Right renal cortex interstitium (tissue), 3 donors: ENCODE measurements around the gene SOX11. TPM values are rescaled to one million over a fixed set of nuclear protein-coding genes. Genes with fewer than 3 reads are reported as not detected.

Experiments
- DNase-seq, 3 donors: peaks; one replicate each; pipeline ENCODE4 v3.0.0-alpha.2; 2013; ENCODE audit warnings: low read depth in 3 of 3, low spot score in 2 of 3
- polyA plus RNA-seq, 3 donors: library from polyadenylated mRNA; unstranded; fragments of 120-200 nt; gene quantifications; one replicate each; pipeline ENCODE4 v1.2.1, GENCODE V29; 2013; ENCODE audit not compliant: insufficient read length in 3 of 3

The SOX11 gene
- polyA plus RNA-seq, 3 donors, result 16.7 to 17.2 (median 17.2) TPM

DNA sequence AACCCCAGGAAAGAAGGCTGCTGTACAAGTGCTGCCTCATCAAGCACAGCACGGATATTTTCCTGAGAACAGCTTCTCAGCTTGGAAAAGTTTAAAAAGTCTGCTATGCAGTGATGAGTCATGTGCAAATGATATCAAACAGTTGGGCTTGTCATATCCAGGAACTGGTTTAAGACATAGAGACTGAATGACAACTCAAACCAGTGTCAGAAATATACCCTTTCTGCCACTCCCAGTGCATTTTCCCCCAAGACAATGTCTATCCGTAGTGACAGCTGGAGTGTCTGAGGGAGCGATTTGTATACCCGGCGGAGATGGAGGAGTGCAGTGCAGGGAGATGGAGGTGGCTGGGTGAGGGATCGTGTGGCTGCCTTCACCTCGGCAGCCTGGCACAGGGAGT, 28.2 kb downstream of the SOX11 start:
- DNase-seq, result no peak

GRCh38 chr2:5722236-5722635, 30.1 kb downstream of the SOX11 start:
- DNase-seq, result no peak

- DNase-seq, result no peak
Observed at GRCh38 chr2:5723791-5724735, 31.9 kb downstream of the SOX11 start.

DNA sequence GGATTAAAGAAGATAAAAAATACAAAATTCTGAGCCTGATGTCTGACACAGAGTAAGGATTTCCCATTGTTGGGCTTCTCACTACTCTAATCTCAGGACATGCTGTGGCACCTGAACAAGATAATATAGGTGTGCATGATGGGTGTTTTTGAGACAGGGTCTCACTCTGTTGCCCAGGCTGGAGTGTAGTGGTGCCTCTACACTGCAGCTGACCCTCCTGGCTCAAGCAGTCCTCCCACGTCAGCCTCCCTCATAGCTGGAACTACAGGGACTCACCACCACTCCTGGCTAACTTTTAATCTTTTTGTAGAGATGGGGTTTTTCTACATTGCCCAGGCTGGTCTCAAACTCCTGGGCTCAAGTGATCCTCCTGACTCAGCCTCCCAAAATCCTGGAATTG, 32.9 kb downstream of the SOX11 start:
- no peak for DNase-seq

DNA sequence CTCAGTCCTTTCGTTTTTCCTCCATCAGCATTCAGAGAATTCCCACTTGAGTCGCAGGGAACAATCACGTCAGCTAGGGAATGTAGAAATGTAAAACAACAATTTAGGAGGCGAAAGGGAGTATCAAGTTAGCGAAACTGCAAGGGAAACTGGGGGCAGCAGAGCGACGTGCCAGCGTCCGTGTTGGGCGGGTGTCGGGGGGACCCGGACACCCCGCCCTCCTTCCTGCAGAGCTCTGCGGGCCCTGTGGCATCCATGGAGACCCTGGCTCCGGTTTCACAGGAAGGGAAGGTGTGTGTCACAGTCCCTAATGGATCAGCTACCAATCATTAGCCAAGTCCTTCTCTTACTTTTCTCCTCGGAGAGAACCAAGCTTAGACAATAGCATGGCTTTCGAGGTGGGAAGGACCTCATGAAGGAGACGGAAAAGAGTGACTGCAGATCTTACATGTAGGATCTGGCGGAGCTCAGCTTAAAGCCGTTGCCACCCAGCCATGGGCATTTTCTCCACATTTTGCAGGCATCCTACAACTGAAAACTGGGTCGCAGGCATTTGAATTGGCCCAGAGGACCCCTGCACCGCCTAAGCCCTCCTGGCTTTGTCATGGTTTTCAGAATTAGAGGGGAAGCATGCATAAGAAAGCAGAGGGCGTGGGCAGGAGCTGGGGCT, 33.7 kb downstream of the SOX11 start:
- DNase-seq, result peak; percentile 67 to 71 (median 69)

GRCh38 chr2:5727235-5727634, 35.1 kb downstream of the SOX11 start:
- DNase-seq, result no peak

DNA sequence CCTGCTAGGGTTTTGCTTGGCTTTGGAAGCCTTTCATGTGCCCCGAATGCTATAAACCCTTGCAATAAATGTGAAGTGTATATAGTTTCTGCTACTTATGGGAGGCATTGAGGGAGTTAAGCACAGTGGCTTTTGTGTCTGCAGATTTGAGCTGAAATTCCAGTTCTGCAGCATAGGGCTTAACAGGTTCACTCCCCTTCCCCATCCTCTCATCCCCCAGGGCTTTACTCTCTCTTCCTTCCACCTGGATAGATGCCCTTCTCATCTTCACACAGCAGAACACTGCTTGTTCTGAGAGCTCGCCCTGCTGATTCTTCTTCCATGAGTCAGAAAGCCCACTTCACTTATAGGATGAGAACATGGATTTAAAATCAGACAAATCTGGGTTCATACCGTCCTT, 37.2 kb downstream of the SOX11 start:
- no peak for DNase-seq

GRCh38 chr2:5730386-5730785, 38.2 kb downstream of the SOX11 start:
- no peak for DNase-seq

DNA sequence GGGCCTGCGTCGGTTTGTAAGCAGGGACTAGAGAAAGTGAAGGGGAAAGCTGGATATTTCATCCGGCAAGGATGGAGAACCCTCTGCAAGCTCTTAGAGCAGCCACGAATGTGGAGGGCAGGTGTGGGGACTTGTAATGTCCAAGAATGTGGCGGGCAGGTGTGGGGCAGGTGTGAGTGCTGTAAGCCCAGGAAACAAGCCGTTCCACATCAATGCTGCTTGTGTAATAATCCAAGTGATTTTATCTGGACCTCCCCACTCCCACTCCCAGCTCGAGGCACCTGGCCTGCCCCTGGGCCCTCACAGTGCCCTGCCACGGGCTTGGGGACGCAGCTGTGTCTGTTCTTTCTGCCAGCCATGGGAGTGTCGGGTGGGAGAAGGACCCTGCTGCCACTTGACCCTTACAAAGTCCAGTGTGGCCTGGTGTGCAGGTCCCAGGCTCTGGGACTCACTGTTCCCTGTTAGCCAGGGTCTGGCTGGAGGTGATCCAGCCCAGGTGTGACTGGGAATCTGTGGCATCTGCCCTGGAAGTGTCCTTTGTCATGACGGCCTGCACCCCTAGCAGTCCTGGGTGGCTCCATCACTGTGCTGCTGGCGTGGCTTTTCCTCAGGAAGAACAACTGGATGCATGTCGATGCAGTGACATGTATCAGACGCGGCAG, 42.8 kb downstream of the SOX11 start:
- DNase-seq, result no peak

- DNase-seq, result no peak
Observed at GRCh38 chr2:5735521-5735861, 43.3 kb downstream of the SOX11 start.

DNA sequence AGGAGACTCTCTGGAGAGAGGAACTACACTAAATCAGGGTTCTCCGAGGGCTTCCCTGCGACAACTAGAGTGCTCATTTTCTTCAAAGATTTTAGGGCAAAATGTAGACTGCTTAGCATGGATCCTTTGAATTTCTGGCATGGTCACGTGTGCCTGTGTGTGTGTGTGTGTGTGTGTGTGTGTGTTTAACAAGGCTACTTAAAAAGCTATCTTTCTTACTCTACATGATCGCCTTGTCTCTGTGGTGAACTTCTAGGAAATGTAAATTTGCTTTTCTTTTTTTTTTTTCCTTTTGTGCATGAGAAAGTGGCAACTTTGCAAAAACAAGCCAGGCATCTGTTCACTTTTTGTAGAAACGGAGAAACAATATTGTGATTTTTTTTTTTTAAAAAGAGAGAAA, 43.9 kb downstream of the SOX11 start:
- no peak for DNase-seq

DNA sequence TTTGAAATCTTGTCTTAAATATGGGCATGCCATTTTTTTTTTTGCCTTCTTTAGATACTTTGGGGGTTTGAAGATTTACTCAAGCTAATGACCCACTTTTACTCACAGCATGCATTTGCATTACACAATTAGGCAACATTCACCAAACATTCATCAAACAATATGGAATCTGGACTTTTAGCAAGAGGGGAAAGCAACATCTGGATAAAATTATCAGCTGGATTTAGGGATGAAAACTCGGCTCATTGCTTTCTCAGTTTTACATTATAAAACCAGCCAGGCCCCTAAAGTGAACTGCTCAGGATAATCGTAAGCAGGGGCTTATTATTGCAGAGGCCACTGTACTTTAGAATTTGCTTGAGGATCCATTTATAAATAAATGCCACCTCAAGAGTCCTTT, 44.7 kb downstream of the SOX11 start:
- no peak for DNase-seq

- no peak for DNase-seq
Observed at GRCh38 chr2:5740053-5740452, 47.9 kb downstream of the SOX11 start.

- no peak for DNase-seq
Observed at GRCh38 chr2:5740817-5741216, 48.6 kb downstream of the SOX11 start.

DNA sequence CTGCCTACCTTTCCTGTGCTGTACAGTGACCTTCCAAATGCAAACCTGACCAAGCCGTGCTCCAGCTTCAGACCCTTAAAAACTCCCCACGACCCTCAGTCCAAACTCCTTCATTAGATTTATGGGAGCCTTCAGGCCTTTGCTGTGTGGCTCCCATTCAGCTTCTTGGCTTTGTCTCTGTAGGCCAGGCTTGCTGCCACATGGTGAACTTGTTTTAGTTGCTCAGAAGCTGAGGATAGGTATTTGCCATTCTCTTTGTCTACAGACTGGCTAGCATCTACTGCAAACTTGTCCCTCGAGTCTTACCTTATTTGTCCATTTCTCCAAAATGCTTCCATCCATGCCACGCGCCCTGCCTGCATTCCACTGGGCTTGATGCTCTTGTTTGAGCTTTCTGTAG, 49.1 kb downstream of the SOX11 start:
- DNase-seq, result no peak

DNA sequence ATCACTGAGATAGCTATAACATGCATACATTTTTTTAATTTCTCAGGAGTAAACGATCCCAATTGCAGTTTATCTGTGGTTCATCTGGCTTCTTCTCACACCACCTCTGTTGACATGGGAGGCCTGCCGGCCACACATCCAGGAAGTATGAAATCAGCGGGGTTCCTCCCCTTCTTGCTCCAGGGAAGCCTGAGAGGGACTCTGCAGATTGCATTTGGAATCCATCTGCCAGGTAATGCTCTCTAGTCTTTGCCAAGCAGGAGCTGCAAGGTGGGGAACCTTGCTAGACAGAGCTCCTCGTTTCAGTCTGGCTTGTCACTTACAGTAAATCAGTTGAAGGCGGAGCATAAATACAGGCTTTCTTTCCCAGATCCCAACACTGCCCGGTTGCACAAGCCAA, 49.9 kb downstream of the SOX11 start:
- no peak for DNase-seq

- no peak for DNase-seq
Observed at GRCh38 chr2:5748391-5748790, 56.2 kb downstream of the SOX11 start.

- no peak for DNase-seq
Observed at GRCh38 chr2:5748946-5749345, 56.8 kb downstream of the SOX11 start.

- DNase-seq, result no peak
Observed at GRCh38 chr2:5749347-5749746, 57.2 kb downstream of the SOX11 start.
